ENCODE results near the gene SYCE3.

The SYCE3 gene

DNA sequence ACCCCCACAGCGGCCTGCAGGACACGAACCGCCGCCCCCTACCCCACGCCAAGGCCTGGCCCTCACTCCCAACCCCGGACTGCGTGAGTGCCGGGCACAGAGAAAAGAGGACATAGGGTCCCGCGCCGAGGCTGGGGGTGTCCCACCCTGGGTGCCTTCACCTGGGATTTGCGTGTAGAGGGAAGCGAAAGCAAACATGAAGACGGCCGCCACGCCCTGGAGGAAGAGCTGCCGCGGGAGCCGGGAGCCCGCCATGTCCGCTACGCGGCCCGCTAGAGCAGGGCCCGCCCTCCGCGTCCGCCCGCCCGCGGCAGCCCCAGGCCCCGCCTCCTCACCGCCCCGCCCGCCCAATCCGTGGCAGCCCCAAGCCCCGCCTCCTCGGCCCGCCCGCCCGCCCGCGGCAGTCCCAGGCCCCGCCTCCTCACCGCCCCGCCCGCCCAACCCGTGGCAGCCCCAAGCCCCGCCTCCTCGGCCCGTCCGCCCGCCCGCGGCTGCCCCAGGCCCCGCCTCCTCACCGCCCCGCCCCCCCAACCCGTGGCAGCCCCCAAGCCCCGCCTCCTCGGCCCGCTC, 55.2 kb downstream of the SYCE3 start, which contains the start of gene LMF2:
TSS of gene LMF2 (minus strand) at position 282 of the 570 bp plus-strand sequence. CDS start at position 255, 27 bp downstream.
- H3K27me3 ChIP-seq (ENCODE audit: insufficient read depth, low read length, poor library complexity, severe bottlenecking) = no peaks in the 10 kb centered on the region
- no peaks in the 10 kb centered on the region for H3K9me3 ChIP-seq (ENCODE audit: insufficient read depth, low read depth, low read length)
- peaks cover 65% of the 10 kb centered on the region for H3K79me2 ChIP-seq (ENCODE audit: insufficient read depth, low read length)
- no peaks in the 10 kb centered on the region for H3K9me2 ChIP-seq (replicated peaks; ENCODE audit: low read depth, low read length)
- no peaks in the 10 kb centered on the region for H3F3A ChIP-seq (ENCODE audit: low read depth)
- H3K4me1 ChIP-seq (ENCODE audit: insufficient read depth, low read length, poor library complexity, severe bottlenecking) = peaks cover 14% of the 10 kb centered on the region
- TF ChIP-seq, protein P1, sequence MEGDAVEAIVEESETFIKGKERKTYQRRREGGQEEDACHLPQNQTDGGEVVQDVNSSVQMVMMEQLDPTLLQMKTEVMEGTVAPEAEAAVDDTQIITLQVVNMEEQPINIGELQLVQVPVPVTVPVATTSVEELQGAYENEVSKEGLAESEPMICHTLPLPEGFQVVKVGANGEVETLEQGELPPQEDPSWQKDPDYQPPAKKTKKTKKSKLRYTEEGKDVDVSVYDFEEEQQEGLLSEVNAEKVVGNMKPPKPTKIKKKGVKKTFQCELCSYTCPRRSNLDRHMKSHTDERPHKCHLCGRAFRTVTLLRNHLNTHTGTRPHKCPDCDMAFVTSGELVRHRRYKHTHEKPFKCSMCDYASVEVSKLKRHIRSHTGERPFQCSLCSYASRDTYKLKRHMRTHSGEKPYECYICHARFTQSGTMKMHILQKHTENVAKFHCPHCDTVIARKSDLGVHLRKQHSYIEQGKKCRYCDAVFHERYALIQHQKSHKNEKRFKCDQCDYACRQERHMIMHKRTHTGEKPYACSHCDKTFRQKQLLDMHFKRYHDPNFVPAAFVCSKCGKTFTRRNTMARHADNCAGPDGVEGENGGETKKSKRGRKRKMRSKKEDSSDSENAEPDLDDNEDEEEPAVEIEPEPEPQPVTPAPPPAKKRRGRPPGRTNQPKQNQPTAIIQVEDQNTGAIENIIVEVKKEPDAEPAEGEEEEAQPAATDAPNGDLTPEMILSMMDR (conservative IDR thresholded peaks at IDR 0.05; ENCODE audit: low read length) = no peak
- no peak for TF ChIP-seq EZH2phosphoT487 (IDR thresholded peaks at IDR 0.05; ENCODE audit: borderline replicate concordance)
- peaks cover 10% of the 10 kb centered on the region for H4K20me1 ChIP-seq (ENCODE audit: insufficient read depth, low read length, poor library complexity, severe bottlenecking)
- H3K9ac ChIP-seq (ENCODE audit: low read depth, low read length, poor library complexity, severe bottlenecking) = peak within 1 kb of the TSS; percentile 95
- H2AFZ ChIP-seq (ENCODE audit: low read length) = peak within 1 kb of the TSS; percentile 93
- H3K4me3 ChIP-seq (ENCODE audit: low read length, poor library complexity, severe bottlenecking) = peak within 1 kb of the TSS; percentile 94
- H3K36me3 ChIP-seq (ENCODE audit: insufficient read depth, low read length) = no peaks in the 10 kb centered on the region
- H3K4me2 ChIP-seq (ENCODE audit: low read depth, low read length, poor library complexity, severe bottlenecking) = peak within 1 kb of the TSS; percentile 89

DNA sequence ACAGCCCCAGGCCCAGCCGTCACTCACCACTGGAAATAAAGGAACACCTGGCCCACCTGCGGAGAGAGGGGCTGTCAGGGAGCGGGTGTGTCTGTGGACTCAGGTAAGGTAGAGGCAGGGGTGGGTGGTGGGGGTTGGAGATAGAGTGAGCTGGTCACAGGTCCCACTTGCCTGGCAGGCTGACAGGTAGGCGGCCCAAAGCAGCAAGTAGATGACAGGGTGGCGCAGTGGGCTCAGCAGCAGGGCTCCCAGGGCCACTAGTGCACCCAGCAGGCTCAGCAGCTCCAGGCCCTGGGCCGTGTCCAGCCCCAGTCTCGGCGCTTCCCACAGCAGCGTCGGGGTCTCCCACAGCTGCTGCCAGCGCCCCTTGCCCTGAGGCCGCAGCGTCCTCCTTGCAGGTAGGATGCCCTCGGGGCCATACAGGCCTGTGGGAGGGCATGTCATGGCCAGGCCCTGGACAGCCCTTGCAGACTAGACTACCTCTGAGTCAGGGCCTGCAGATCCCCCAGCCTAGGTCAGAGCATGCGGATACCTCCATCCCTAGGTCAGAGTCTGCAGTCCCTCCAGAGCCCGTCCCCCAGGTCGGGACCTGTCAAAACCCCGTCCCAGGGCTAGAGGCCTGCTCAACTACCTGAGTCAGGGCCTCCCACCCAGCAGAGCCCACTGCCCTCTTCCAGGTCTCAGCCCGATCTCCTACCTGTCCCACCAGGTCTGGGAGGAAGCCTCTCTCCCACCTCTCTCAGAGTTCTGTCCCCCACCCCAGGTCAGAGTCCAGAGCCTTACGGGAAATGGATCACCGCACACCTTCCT, 55.9 kb downstream of the SYCE3 start:
- peak overlapping the region; percentile 93 for H2AFZ ChIP-seq (ENCODE audit: low read length)
- TF ChIP-seq, protein P1 (conservative IDR thresholded peaks at IDR 0.05; ENCODE audit: low read length) = no peak
- TF ChIP-seq EZH2phosphoT487 (IDR thresholded peaks at IDR 0.05; ENCODE audit: borderline replicate concordance) = no peak
- peak overlapping the region; percentile 88 for H3K4me2 ChIP-seq (ENCODE audit: low read depth, low read length, poor library complexity, severe bottlenecking)
- H3K36me3 ChIP-seq (ENCODE audit: insufficient read depth, low read length) = no peaks in the 10 kb centered on the region
- H3K9me2 ChIP-seq (replicated peaks; ENCODE audit: low read depth, low read length) = no peaks in the 10 kb centered on the region
- H3K4me3 ChIP-seq (ENCODE audit: low read length, poor library complexity, severe bottlenecking) = peak overlapping the region; percentile 94
- H4K20me1 ChIP-seq (ENCODE audit: insufficient read depth, low read length, poor library complexity, severe bottlenecking) = peaks cover 10% of the 10 kb centered on the region
- H3K9me3 ChIP-seq (ENCODE audit: insufficient read depth, low read depth, low read length) = no peaks in the 10 kb centered on the region
- no peaks in the 10 kb centered on the region for H3K27me3 ChIP-seq (ENCODE audit: insufficient read depth, low read length, poor library complexity, severe bottlenecking)
- no peaks in the 10 kb centered on the region for H3F3A ChIP-seq (ENCODE audit: low read depth)
- peak overlapping the region; percentile 95 for H3K9ac ChIP-seq (ENCODE audit: low read depth, low read length, poor library complexity, severe bottlenecking)
- H3K79me2 ChIP-seq (ENCODE audit: insufficient read depth, low read length) = peaks cover 58% of the 10 kb centered on the region
- peaks cover 12% of the 10 kb centered on the region for H3K4me1 ChIP-seq (ENCODE audit: insufficient read depth, low read length, poor library complexity, severe bottlenecking)

DNA sequence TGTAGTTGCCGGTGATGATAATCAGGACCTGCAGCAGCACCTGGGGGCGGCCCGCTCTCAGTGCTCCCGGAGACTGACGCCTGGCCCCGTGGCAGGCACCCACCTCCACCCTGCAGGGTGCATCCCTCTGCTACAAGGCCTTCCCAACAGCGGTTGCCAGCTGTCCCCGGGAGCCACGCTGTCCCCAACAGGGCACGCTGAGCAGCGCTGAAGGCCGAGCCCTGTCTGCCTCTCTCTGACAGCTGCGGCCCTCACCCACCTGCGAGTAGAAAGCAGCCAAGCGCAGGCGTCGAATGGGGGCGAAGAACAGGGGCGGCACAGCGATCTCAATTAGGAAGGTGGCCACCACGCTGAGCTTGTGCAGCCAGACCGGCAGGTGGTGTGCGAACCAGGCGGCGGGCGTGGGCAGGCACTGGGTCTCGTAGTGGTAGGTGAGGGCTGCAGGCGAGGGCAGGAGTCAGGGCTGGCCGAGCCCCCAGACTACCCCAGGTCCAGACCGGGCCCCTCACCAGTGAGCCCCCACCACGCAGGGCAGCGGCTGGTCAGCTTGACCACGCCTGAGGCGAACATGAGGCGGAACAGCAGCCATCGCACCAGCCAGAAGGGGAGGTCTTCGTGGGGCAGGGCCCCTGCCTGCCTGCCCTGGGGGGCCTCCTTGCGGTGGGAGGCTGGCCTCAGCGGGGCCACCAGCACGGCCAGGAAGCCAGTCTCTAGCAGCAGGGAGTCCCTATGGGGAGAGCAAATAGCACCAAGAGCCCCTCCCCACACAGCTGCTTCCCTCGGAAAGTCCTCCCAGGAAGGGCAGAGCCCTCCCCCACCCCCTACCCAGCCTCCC, 56.7 kb downstream of the SYCE3 start:
- Histone ChIP-seq H3K27me3 (ENCODE audit: insufficient read depth, low read length, poor library complexity, severe bottlenecking) (no peaks in the 10 kb centered on the region), H3K9me3 (ENCODE audit: insufficient read depth, low read depth, low read length) (no peaks in the 10 kb centered on the region), H3K79me2 (ENCODE audit: insufficient read depth, low read length) (peaks cover 52% of the 10 kb centered on the region), H4K20me1 (ENCODE audit: insufficient read depth, low read length, poor library complexity, severe bottlenecking) (peaks cover 10% of the 10 kb centered on the region), H3K9me2 (replicated peaks; ENCODE audit: low read depth, low read length) (no peaks in the 10 kb centered on the region), H3F3A (ENCODE audit: low read depth) (no peaks in the 10 kb centered on the region), H3K4me2 (ENCODE audit: low read depth, low read length, poor library complexity, severe bottlenecking) (peak overlapping the region; percentile 88), H3K9ac (ENCODE audit: low read depth, low read length, poor library complexity, severe bottlenecking) (peak overlapping the region; percentile 95), H3K4me3 (ENCODE audit: low read length, poor library complexity, severe bottlenecking) (peak overlapping the region; percentile 94), H3K4me1 (ENCODE audit: insufficient read depth, low read length, poor library complexity, severe bottlenecking) (peaks cover 12% of the 10 kb centered on the region), H2AFZ (ENCODE audit: low read length) (no peak overlapping the region), H3K36me3 (ENCODE audit: insufficient read depth, low read length) (no peaks in the 10 kb centered on the region)
- TF ChIP-seq, protein P1 (conservative IDR thresholded peaks at IDR 0.05; ENCODE audit: low read length) = no peak
- TF ChIP-seq EZH2phosphoT487 (IDR thresholded peaks at IDR 0.05; ENCODE audit: borderline replicate concordance) = no peak

Measured in Loucy (cell line).